ENCODE results near the gene PIGM. TPM values are rescaled to one million over a fixed set of nuclear protein-coding genes. Genes with fewer than 3 reads are reported as not detected.

PIGM gene
- total RNA-seq, 6 experiments from 2014 or later = 3.3 to 4.7 (median 3.9) TPM

GRCh38 chr1:160049101-160049500, 17.3 kb upstream of the PIGM start:
- 64% methylated on average over 3 of the region's 3 CpGs for WGBS (ENCODE audit: insufficient coverage, low coverage, low lambda C conversion rate, missing lambda C conversion rate)
- no peak for ATAC-seq
- TF ChIP-seq CTCF (IDR thresholded peaks at IDR 0.05) = no peak
- no peak for TF ChIP-seq POLR2A (IDR thresholded peaks at IDR 0.05)

GRCh38 chr1:160048335-160048734, 16.5 kb upstream of the PIGM start:
- TF ChIP-seq CTCF (IDR thresholded peaks at IDR 0.05) (no peak), POLR2A (IDR thresholded peaks at IDR 0.05) (no peak)
- ATAC-seq (no peak), DNase-seq (no peak)
- H3K27ac ChIP-seq = no peak overlapping the region
- intact Hi-C loops (cut with DNase I) = no loop called here
- H3K4me1 ChIP-seq = peaks cover 0 to 14% (median 0%) of the 10 kb centered on the region in 4 donors
- no peaks in the 10 kb centered on the region for H3K27me3 ChIP-seq
- no peaks in the 10 kb centered on the region for H3K36me3 ChIP-seq
- H3K9me3 ChIP-seq = no peaks in the 10 kb centered on the region
- no peak overlapping the region for H3K4me3 ChIP-seq

More at GRCh38 chr1:160049101-160049500, 17.3 kb upstream of the PIGM start:
- Histone ChIP-seq H3K9me3 (no peaks in the 10 kb centered on the region), H3K27me3 (no peaks in the 10 kb centered on the region), H3K36me3 (no peaks in the 10 kb centered on the region), H3K4me1 (peaks cover 0 to 14% (median 0%) of the 10 kb centered on the region in 4 donors), H3K4me3 (no peak overlapping the region), H3K27ac (no peak overlapping the region)
- DNase-seq = no peak
- intact Hi-C loops (cut with DNase I) = no loop called here

GRCh38 chr1:160047111-160047991, 15.6 kb upstream of the PIGM start:
- TF ChIP-seq CTCF (IDR thresholded peaks at IDR 0.05) (no peak), POLR2A (IDR thresholded peaks at IDR 0.05) (no peak)
- Histone ChIP-seq H3K27me3 (no peaks in the 10 kb centered on the region), H3K27ac (no peak overlapping the region), H3K9me3 (no peaks in the 10 kb centered on the region), H3K36me3 (no peaks in the 10 kb centered on the region), H3K4me1 (peaks cover 0 to 14% (median 0%) of the 10 kb centered on the region in 4 donors), H3K4me3 (no peak overlapping the region)
- DNase-seq (no peak), ATAC-seq (no peak)
- intact Hi-C loops (cut with DNase I) = no loop called here
- 60% methylated on average over 8 of the region's 9 CpGs for WGBS (ENCODE audit: insufficient coverage, low coverage, low lambda C conversion rate, missing lambda C conversion rate)

- intact Hi-C loops (cut with DNase I) = no loop called here
- no peak for DNase-seq
- WGBS (ENCODE audit: insufficient coverage, low coverage, low lambda C conversion rate, missing lambda C conversion rate) = 11% methylated on average over 11 of the region's 11 CpGs
These were observed 14.8 kb upstream of the PIGM start for GRCh38 chr1:160046494-160047110.

More at GRCh38 chr1:160046494-160047110, 14.8 kb upstream of the PIGM start:
- Histone ChIP-seq H3K27ac (no peak overlapping the region), H3K36me3 (no peaks in the 10 kb centered on the region), H3K27me3 (no peaks in the 10 kb centered on the region), H3K4me1 (peaks cover 0 to 14% (median 0%) of the 10 kb centered on the region in 4 donors), H3K4me3 (no peak overlapping the region), H3K9me3 (no peaks in the 10 kb centered on the region)
- TF ChIP-seq CTCF (IDR thresholded peaks at IDR 0.05) (peak; percentile 49 to 62 (median 52)), POLR2A (IDR thresholded peaks at IDR 0.05) (no peak)
- peak; percentile 77 to 86 (median 84) for ATAC-seq

All from right lobe of liver (tissue), 6 donors.